Esophagus muscularis mucosa (tissue), 3 donors: ENCODE results near the gene CCDC181.

Source experiments
- CTCF ChIP-seq, 3 experiments: fragments of 200-600 bp in 2 of 3; fragments of 450-650 bp in 1 of 3; sonication (generic) in 2 of 3; IDR thresholded peaks; one replicate each; pipeline ENCODE4 v1.5.1; 2017 to 2019; ENCODE audit warnings: antibody characterized with exemption in 3 of 3, mild to moderate bottlenecking in 2 of 3, moderate library complexity in 1 of 3
- POLR2A ChIP-seq: fragments of 450-650 bp; IDR thresholded peaks from one replicate; pipeline ENCODE4 v1.6.1; 2017; ENCODE audit warnings: antibody characterized with exemption, moderate library complexity, mild to moderate bottlenecking, low read depth
- POLR2AphosphoS5 ChIP-seq, 2 donors: sonication (generic); formaldehyde crosslinking; IDR thresholded peaks; one replicate each; pipeline ENCODE4 v1.6.1; 2017; ENCODE audit warnings: antibody characterized with exemption in 2 of 2

DNA sequence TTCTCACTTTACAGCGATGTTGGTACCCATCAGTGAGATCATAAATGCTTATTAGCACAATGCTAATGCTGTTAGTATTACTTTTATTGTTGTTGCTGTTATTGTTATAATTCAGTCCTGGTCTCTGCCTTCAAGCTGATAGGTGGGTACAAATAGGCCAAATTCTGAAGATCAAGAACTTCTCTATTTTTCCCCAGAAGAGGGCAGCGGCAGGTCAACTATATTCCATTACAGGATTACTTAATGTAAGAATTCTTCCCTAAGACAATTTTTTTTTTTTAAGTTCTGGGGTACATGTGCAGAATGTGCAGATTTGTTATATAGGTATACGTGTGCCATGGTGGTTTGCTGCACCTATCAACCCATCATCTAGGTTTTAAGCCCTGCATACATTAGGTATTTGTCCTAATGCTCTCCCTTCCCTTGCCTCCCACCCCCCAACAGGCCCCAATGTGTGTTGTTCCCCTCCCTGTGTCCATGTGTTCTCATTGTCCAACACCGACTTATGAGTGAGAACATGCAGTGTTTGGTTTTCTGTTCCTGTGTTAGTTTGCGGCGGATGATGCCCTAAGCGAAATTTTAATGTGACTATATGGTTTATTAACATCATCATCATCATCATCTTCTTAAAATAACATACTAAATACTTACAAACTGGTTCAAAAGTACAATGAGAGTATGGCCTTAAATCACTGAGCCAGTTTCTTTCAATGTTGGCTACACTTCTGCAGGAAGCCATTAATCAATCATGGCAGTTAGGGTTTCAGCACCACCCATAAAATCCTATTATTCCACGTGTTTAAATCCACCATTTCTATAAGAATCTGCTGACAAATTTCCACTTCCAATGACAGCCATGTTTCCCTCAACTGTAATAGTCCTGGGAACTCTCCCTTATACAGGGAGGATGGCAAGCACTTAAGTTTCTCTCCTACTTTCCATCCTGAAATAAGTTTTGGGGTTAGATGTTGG is 39.3 kb upstream of the CCDC181 start:
- TF ChIP-seq CTCF (IDR thresholded peaks at IDR 0.05) (peak; percentile 38 to 44 (median 39)), POLR2A (no peak), POLR2AphosphoS5 (IDR thresholded peaks at IDR 0.05) (no peak)
